HEK293T (cell line): ENCODE measurements around the gene LNPK.

Source experiments
- ARNT ChIP-seq: fragments of 450-650 bp; IDR thresholded peaks from 2 replicates; pipeline ENCODE4 v1.6.1; 2017; ENCODE audit warnings: mild to moderate bottlenecking
- BHLHE40 ChIP-seq: fragments of 450-650 bp; IDR thresholded peaks from 2 replicates; pipeline ENCODE4 v1.6.1; 2016; ENCODE audit warnings: mild to moderate bottlenecking, moderate library complexity, borderline replicate concordance
- CTBP1 ChIP-seq: fragments of 450-650 bp; IDR thresholded peaks from 2 replicates; pipeline ENCODE4 v1.6.1; 2016; ENCODE audit warnings: borderline replicate concordance
- ELF4 ChIP-seq: fragments of 450-650 bp; IDR thresholded peaks from 2 replicates; pipeline ENCODE4 v1.6.1; 2017; ENCODE audit warnings: antibody characterized with exemption
- FOXK2 ChIP-seq: fragments of 450-650 bp; IDR thresholded peaks from 2 replicates; pipeline ENCODE4 v1.6.1; 2016; ENCODE audit warnings: mild to moderate bottlenecking
- FOXM1 ChIP-seq: fragments of 450-650 bp; IDR thresholded peaks from 2 replicates; pipeline ENCODE4 v1.6.1; 2017; ENCODE audit warnings: mild to moderate bottlenecking, borderline replicate concordance
- HDGF ChIP-seq: fragments of 450-650 bp; IDR thresholded peaks from 2 replicates; pipeline ENCODE4 v1.6.1; 2017; ENCODE audit warnings: antibody characterized with exemption, borderline replicate concordance
- L3MBTL2 ChIP-seq: fragments of 450-650 bp; conservative IDR thresholded peaks from 2 replicates; pipeline ENCODE4 v1.6.1; 2016; ENCODE audit warnings: mild to moderate bottlenecking
- NFRKB ChIP-seq: fragments of 450-650 bp; IDR thresholded peaks from 2 replicates; pipeline ENCODE4 v1.6.1; 2016; ENCODE audit warnings: mild to moderate bottlenecking, moderate library complexity
- SP1 ChIP-seq: fragments of 450-650 bp; IDR thresholded peaks from 2 replicates; pipeline ENCODE4 v1.6.1; 2017
- SUZ12 ChIP-seq: fragments of 450-650 bp; IDR thresholded peaks from 2 replicates; pipeline ENCODE4 v1.6.1; 2016; ENCODE audit warnings: mild to moderate bottlenecking
- TARDBP ChIP-seq: fragments of 450-650 bp; IDR thresholded peaks from 2 replicates; pipeline ENCODE4 v1.6.1; 2016
- TF ChIP-seq, protein P1 (sequence below): fragments of 450-650 bp; IDR thresholded peaks from 2 replicates; pipeline ENCODE4 v1.6.1; 2016

DNA sequence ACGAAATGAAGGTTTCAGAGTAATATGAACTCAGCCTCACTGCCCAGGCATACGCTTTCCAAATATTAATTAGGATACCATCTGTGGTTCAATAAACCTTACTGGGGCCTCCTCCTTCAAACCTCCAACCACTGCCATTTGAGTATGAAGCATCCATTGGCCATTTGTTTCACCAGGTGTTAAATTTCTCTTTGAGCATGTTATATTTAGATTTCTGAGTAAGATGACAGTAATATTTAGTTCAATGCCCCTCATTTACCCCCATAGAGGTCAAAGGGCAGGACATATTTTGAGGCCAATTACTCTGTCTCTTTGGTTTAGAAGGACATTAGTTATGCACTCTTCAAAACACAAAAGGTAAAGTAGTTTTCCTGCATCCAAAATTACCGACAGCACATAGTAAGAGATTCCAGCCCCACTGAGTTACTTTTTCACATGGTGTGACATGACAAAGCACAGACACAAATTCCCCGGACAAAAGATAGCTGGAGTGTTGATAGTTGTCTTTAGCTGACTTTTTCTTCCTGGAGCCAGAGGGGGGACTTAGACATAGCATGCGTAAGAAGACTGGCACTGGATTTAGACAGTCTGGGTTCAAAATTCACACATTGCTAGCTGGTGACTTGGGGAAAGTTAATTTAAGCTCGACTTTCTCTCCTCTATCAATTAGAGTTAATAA is 33.1 kb upstream of the LNPK start:
- no peak for TF ChIP-seq TARDBP
- TF ChIP-seq SP1: no peak
- no peak for TF ChIP-seq FOXM1
- TF ChIP-seq BHLHE40: no peak
- TF ChIP-seq ARNT: no peak
- TF ChIP-seq CTBP1: no peak
- TF ChIP-seq HDGF: no peak
- TF ChIP-seq NFRKB: no peak
- TF ChIP-seq ELF4: no peak
- TF ChIP-seq FOXK2: no peak
- no peak for TF ChIP-seq L3MBTL2
- TF ChIP-seq, protein P1, sequence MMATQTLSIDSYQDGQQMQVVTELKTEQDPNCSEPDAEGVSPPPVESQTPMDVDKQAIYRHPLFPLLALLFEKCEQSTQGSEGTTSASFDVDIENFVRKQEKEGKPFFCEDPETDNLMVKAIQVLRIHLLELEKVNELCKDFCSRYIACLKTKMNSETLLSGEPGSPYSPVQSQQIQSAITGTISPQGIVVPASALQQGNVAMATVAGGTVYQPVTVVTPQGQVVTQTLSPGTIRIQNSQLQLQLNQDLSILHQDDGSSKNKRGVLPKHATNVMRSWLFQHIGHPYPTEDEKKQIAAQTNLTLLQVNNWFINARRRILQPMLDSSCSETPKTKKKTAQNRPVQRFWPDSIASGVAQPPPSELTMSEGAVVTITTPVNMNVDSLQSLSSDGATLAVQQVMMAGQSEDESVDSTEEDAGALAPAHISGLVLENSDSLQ: no peak
- no peak for TF ChIP-seq SUZ12
